ENCODE data around the gene ZNF23. TPM values are rescaled to one million over a fixed set of nuclear protein-coding genes. Genes with fewer than 3 reads are reported as not detected.

Gene ZNF23
- total and polyA plus RNA-seq, 10 of the 15 experiments (the other 5 are each of a cell fraction or from before 2014, with no cell fraction given), result 3.6 to 11.5 (median 8.7) TPM

DNA sequence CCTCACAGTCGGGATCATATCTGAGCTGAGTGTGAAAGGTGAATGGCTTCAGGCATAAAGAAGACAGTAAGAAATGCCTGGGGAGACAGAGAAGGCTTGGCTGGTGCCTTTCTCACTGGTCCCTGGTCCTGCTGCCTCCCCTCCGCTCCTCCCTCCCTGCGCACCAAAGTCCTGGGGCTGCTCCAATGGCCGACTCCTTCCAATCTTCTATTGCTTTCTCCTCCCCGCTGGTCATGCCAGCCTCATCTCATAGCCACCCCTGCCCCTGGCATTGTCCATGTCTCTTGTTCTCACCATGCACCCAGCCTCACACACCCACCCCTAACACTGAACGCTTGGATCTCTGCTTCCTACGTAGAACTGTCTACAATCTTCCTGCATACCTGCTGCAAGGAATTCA, 38.2 kb downstream of the ZNF23 start:
- 33% methylated on average over 7 of the region's 7 CpGs for WGBS (ENCODE audit: insufficient coverage, insufficient replicate concordance, low lambda C conversion rate, missing lambda C conversion rate)
- DNase-seq (ENCODE audit: low read depth, low spot score), result no peak
- FAIRE-seq, result no peak
- Histone ChIP-seq H3K4me2 (ENCODE audit: control insufficient read depth, insufficient read depth) (no peak overlapping the region), H3K9ac (ENCODE audit: control insufficient read depth, insufficient read depth, low read length) (no peak overlapping the region), H3K27me3 (replicated peaks in 1 of 2; ENCODE audit: control insufficient read depth in 2 of 2, insufficient read depth in 2 of 2, low read length in 1 of 2) (no peaks in the 10 kb centered on the region; a peak in 1 of 4 replicates), H3K79me2 (ENCODE audit: control insufficient read depth, insufficient read depth, low read length) (no peaks in the 10 kb centered on the region), H3K9me3 (replicated peaks; ENCODE audit: control insufficient read depth, insufficient read depth, low read length) (no peaks in the 10 kb centered on the region), H3K4me3 (no peak overlapping the region), H3K4me1 (ENCODE audit: control insufficient read depth, insufficient read depth, low read length) (no peaks in the 10 kb centered on the region), H3K36me3 (ENCODE audit: control insufficient read depth in 2 of 2, insufficient read depth in 2 of 2, low read length in 1 of 2) (no peaks in the 10 kb centered on the region), H2AFZ (ENCODE audit: control insufficient read depth, low read depth, low read length) (no peak overlapping the region), H4K20me1 (ENCODE audit: control insufficient read depth, insufficient read depth) (no peaks in the 10 kb centered on the region), H3K27ac (ENCODE audit: control insufficient read depth, insufficient read depth) (no peak overlapping the region)
- in situ Hi-C loops (cut with MboI), result no loop called here
- ChIA-PET POLR2A (no interaction called here), SMC1A (ENCODE audit: uncharacterized antibody, unreplicated experiment) (interaction anchor here (1.1 kb wide), 1 partner anchor 135 kb away, joined by 3 read pairs; the partner anchor contains the start of gene CMTR2), CTCF (interaction anchor here (1.0 to 1.6 kb wide), 3 partner anchors 11 to 75 kb away, joined by 3 to 5 read pairs (median 5); no protein-coding TSS in a partner anchor), RAD21 (ENCODE audit: unreplicated experiment) (interaction anchor here (0.6 kb wide), 1 partner anchor 13 kb away, joined by 4 read pairs; no protein-coding TSS in a partner anchor)
- BruUV-seq (replicated peaks), result no TSS peak
- intact Hi-C loops (cut with micrococcal nuclease; ENCODE audit: unreplicated experiment), result no loop called here
- TF ChIP-seq, protein P1, sequence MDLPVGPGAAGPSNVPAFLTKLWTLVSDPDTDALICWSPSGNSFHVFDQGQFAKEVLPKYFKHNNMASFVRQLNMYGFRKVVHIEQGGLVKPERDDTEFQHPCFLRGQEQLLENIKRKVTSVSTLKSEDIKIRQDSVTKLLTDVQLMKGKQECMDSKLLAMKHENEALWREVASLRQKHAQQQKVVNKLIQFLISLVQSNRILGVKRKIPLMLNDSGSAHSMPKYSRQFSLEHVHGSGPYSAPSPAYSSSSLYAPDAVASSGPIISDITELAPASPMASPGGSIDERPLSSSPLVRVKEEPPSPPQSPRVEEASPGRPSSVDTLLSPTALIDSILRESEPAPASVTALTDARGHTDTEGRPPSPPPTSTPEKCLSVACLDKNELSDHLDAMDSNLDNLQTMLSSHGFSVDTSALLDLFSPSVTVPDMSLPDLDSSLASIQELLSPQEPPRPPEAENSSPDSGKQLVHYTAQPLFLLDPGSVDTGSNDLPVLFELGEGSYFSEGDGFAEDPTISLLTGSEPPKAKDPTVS (IDR thresholded peaks at IDR 0.05; ENCODE audit: low read depth, low read length), result no peak
- TF ChIP-seq, protein P2, sequence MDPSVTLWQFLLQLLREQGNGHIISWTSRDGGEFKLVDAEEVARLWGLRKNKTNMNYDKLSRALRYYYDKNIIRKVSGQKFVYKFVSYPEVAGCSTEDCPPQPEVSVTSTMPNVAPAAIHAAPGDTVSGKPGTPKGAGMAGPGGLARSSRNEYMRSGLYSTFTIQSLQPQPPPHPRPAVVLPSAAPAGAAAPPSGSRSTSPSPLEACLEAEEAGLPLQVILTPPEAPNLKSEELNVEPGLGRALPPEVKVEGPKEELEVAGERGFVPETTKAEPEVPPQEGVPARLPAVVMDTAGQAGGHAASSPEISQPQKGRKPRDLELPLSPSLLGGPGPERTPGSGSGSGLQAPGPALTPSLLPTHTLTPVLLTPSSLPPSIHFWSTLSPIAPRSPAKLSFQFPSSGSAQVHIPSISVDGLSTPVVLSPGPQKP (IDR thresholded peaks at IDR 0.05; ENCODE audit: low read depth, low read length), result no peak
- no peak for TF ChIP-seq ETV6 (conservative IDR thresholded peaks at IDR 0.05 in 1 of 2, IDR thresholded peaks at IDR 0.05 in 1 of 2; ENCODE audit: borderline replicate concordance in 1 of 2, low read depth in 1 of 2)
- no peak for TF ChIP-seq BRCA1 (IDR thresholded peaks at IDR 0.05; ENCODE audit: low read depth, low read length)
- TF ChIP-seq ESRRA (IDR thresholded peaks at IDR 0.05; ENCODE audit: low read length), result no peak
- TF ChIP-seq HDGF (IDR thresholded peaks at IDR 0.05), result no peak
- no peak for TF ChIP-seq SMAD5 (IDR thresholded peaks at IDR 0.05; ENCODE audit: low read depth)
- TF ChIP-seq STAT1 (conservative IDR thresholded peaks at IDR 0.05), result no peak
- no peak for TF ChIP-seq IRF4 (IDR thresholded peaks at IDR 0.05; ENCODE audit: low read depth, low read length)
- no peak for TF ChIP-seq TAF1 (IDR thresholded peaks at IDR 0.05; ENCODE audit: borderline replicate concordance, low read depth, low read length)
- no peak for TF ChIP-seq YBX1 (IDR thresholded peaks at IDR 0.05)
- no peak for ATAC-seq

Measured in GM12878 (cell line).